ENCODE results near the gene RAB11FIP4.
A peak's percentile ranks its signal among the peaks of the same experiment; 100 is the strongest.

RAB11FIP4 gene

GRCh38 chr17:31508288-31509094 is 117.0 kb downstream of the RAB11FIP4 start:
- peak; percentile 56 to 69 for DNase-seq

- DNase-seq = peak; percentile 32 to 42
These were observed 117.8 kb downstream of the RAB11FIP4 start for GRCh38 chr17:31509095-31509804.

- DNase-seq = no peak
These were observed 118.3 kb downstream of the RAB11FIP4 start for GRCh38 chr17:31509805-31510177.

GRCh38 chr17:31510308-31511194 is 119.1 kb downstream of the RAB11FIP4 start:
- DNase-seq = peak; percentile 18 to 23

GRCh38 chr17:31511195-31511578 is 119.7 kb downstream of the RAB11FIP4 start:
- no peak for DNase-seq

- no peak for DNase-seq
These were observed 120.1 kb downstream of the RAB11FIP4 start for GRCh38 chr17:31511580-31511979.

- DNase-seq = no peak
These were observed 120.7 kb downstream of the RAB11FIP4 start for GRCh38 chr17:31512104-31512740.

- DNase-seq = no peak
These were observed 121.3 kb downstream of the RAB11FIP4 start for GRCh38 chr17:31512796-31513195.

- no peak for DNase-seq
These were observed 122.4 kb downstream of the RAB11FIP4 start for GRCh38 chr17:31513731-31514427.

GRCh38 chr17:31515267-31515666 is 123.8 kb downstream of the RAB11FIP4 start:
- no peak for DNase-seq

- peak; percentile 18 to 27 for DNase-seq
These were observed 126.0 kb downstream of the RAB11FIP4 start for GRCh38 chr17:31517524-31517923.

- no peak for DNase-seq
These were observed 127.0 kb downstream of the RAB11FIP4 start for GRCh38 chr17:31518478-31518877.

GRCh38 chr17:31521632-31522283 is 130.3 kb downstream of the RAB11FIP4 start:
- no peak for DNase-seq

GRCh38 chr17:31522284-31522931 is 130.9 kb downstream of the RAB11FIP4 start:
- no peak for DNase-seq

GRCh38 chr17:31522987-31523495 is 131.6 kb downstream of the RAB11FIP4 start:
- DNase-seq = no peak

- no peak for DNase-seq
These were observed 132.6 kb downstream of the RAB11FIP4 start for GRCh38 chr17:31523862-31524730.

GRCh38 chr17:31524926-31525800 is 133.7 kb downstream of the RAB11FIP4 start:
- peak; percentile 95 to 96 for DNase-seq

GRCh38 chr17:31525801-31526549 is 134.5 kb downstream of the RAB11FIP4 start:
- DNase-seq = no peak

Data from activated CD4-positive, alpha-beta T cell treated with anti-CD3 and anti-CD28 coated beads, Interleukin-2, amount 50 U/mL, for 48 hours (primary cell).